Stimulated activated CD8-positive, alpha-beta memory T cell treated with anti-CD3 and anti-CD28 coated beads, Interleukin-12 subunit alpha, Interleukin-12 subunit beta, amount 100 ng/mL, for 1 hour (primary cell): Measurements from ENCODE around the gene SLC41A3.

Experiments used
- DNase-seq: peaks from one replicate; pipeline ENCODE4 v3.0.0-alpha.2; 2020; ENCODE audit warnings: low read depth

SLC41A3 gene

GRCh38 chr3:126026277-126026751 lies 57.6 kb downstream of the SLC41A3 start:
- no peak for DNase-seq

- no peak for DNase-seq
Observed at GRCh38 chr3:126025862-126026261, 58.1 kb downstream of the SLC41A3 start.

DNA sequence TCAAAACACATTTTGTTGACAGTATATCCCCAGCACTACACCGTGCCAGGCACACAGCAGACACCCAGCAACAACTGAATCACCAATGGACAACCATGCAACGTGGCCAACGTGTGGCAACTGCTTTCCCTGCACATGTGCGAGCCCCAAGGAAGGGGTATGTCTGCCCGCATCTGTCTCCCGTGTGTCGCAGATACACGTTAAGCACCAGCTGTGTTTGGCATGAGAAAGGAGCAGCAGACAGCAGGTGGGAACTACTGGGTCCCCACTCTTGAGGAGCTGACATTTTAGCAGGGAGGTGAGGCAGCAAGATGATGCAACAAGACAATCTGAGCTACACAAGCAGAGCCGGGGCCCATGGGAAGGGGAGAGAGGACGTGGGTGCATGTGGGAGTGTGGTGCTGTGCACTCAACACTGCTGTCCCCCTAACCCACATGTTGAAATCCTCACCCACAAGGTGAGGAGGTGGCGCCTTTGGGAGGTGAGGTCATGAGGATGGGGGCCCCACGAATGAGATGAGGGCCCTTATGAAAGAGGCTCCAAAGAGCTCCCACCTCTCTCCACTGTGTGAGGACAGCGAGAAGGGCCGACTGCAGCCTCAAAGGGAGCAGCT lies 58.7 kb downstream of the SLC41A3 start:
- no peak for DNase-seq

GRCh38 chr3:126024049-126024854 lies 59.7 kb downstream of the SLC41A3 start:
- DNase-seq: no peak

DNA sequence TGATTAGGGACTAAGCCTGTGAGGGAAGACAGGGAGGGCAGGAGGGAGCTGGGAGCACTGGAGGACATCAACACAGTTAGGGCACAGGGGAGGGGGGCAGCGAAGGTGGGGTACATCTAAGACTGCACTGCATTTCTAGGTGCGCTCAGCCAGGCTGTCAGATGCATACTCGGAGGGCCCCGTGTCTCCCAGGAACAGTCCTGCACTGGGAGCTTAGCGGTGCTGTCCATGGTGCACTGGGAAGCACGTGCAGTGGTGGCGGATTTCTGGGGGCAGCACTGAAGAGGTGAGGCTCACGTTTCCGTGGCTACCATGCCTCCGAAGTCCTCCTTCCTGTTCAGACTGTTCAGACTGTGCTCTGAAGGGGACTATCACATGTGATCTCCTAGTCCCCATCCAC lies 60.5 kb downstream of the SLC41A3 start:
- DNase-seq: no peak

DNA sequence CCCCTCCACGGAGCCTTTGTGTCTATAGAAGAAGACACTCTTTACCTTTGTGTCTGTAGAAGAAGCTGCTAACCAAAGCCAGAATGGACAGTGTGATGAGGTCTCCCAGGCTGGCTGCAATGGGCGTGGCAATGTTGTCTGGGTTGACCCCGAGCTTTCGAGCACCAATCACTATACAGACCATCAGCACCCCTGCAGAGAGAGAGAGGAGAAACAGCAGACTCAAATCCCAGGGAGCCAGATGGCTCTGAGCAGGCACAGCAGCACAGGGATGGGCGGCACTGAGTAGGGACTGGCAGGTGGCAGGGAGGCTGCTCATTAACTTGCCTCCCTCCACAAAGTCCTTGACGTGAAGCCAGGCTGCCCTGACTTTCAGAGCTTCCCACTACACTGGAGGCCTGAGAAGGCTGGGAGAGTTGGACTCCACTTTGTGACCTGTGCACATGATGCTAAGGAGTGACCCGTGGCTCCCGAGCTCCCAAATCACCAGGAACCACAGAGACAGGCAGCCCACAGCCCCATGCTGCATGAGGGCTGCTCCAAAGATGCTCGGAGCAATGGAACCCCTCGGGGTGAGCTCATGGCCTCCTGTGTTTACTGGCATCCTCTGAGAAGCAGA lies 61.1 kb downstream of the SLC41A3 start:
- DNase-seq: no peak

DNA sequence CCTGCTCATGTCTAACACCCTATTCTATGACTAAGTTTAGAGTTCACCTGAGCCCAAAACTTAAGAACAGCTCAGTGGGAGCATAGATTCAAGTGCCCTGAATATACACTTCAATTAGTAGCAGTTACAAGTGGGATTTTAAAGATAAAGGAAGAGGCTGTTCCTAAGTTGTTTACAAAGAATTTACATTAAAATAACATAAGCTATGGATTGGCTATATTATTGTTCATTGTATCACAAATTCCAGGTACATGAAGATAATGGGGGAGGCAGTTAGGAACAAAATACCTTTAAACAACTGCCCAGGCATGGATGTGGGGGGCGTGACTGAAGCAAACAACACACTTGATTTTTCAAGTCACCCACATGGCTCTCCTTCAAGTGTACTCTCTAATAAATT lies 62.2 kb downstream of the SLC41A3 start:
- DNase-seq: no peak

DNA sequence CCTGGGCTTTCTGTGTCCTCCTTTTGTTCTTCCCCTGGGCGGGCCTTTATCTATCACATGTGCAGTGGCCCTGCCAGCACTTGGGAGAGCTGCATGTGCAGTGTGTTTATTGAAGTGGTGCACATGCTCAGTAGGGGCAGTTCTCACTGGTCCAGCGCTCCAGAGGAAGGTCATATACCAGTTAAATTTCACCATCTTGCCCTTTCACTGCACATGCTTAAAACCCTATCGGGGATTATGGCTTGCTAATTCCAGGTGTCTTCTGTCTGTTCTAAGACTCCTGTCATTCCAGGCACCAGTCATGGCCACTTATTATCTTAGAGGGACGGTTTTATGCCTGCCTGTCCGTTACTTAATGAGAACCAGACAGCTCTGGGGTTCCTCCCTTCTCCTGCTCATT lies 62.7 kb downstream of the SLC41A3 start:
- no peak for DNase-seq

DNA sequence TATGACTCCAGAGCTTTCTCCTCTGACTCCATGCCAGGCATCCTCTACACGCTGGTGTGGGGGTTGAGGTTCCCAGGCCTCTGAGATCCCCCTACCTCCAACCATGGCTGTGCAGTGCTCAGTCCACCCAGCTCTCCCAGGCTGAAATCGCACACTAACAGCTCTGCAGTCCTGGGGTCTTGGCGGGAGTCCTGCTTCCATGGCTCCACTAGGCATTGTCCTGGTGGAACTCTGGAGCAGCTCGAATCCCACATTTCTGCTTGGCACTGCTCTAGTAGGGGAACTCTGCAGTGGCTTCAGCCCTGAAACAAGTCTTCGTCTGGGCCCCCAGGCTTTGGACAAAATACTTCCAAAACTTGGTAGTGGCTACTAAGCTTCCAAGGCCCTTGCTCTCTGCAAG lies 64.2 kb downstream of the SLC41A3 start:
- DNase-seq: no peak

DNA sequence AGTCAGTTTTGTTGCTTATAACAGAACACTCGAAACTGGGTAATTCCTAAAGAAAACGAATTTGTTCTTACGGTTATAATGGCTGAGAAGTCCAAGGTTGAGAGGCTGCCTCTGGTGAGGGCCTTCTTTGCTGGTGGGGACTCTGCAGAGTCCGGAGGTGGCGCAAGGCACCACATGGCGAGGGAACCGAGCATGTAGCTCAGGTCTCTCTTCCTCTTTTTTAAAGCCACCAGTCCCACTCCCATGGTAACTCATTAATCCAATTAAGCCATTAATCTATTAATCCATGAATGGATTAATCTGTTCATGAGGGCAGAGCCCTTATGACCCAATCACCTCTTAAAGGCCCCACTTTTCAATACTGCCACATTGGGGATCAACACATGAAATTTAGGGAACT lies 64.9 kb downstream of the SLC41A3 start:
- DNase-seq: no peak

DNA sequence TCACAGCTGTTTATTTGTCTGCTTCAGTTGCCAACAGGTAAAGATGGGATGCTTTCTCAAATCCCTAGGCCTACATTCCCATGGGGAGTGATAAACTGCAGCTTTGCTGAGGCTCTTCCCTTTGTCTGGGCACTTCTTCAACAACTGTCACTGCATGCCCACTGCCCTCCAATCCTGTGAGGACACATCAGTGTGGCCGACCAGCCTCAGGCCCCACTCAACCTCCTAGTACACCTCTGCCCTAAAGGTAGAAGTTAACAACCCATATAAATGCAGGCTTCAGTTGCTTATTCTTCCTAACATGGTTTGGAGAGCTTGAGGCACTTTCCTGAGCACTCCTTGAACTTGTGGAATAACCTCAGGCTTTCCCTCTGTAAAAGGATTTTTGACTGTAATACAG lies 65.4 kb downstream of the SLC41A3 start:
- DNase-seq: no peak

- DNase-seq: no peak
Observed at GRCh38 chr3:126017362-126017761, 66.6 kb downstream of the SLC41A3 start.

GRCh38 chr3:126016616-126017015 lies 67.3 kb downstream of the SLC41A3 start:
- DNase-seq: no peak

- no peak for DNase-seq
Observed at GRCh38 chr3:126015075-126015474, 68.8 kb downstream of the SLC41A3 start.

DNA sequence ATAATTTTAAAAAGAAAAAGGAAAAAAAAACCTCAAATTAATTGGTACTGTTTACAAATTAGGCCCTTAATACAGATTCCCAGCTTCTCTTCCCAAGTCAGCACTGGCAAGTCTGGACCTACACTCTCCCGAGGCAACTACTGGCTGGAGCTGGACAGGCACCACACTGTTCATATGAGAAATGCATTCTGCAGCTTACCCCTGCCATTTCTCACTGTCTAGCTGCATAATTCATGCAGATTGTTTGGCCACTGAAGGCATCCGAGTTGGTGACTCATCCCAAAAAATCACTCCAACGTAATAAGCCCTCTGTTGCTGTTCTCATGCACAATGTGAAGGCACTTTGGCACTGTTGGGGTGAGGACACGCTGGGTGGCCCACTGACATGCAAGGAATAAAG lies 69.7 kb downstream of the SLC41A3 start:
- no peak for DNase-seq

GRCh38 chr3:126013751-126014156 lies 70.2 kb downstream of the SLC41A3 start:
- no peak for DNase-seq

- no peak for DNase-seq
Observed at GRCh38 chr3:126009181-126009580, 74.7 kb downstream of the SLC41A3 start.

DNA sequence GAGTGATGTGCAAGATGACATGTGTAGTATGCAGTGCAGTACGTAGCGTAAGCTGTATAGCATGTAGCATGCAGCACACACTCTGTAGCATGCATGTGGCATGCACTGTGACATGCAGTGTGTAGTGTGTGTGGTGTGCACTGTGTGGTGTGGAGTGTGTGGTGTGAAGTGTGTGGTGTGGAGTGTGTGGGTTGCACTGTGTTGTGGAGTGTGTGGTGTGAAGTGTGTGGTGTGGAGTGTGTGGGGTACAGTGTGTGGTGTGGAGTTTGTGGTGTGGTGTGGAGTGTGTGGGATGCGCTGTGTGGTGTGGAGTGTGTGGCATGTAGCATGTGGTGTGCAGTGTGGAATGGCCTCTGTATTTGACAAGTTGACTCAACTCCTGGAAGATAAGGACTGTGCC lies 75.7 kb downstream of the SLC41A3 start:
- no peak for DNase-seq

DNA sequence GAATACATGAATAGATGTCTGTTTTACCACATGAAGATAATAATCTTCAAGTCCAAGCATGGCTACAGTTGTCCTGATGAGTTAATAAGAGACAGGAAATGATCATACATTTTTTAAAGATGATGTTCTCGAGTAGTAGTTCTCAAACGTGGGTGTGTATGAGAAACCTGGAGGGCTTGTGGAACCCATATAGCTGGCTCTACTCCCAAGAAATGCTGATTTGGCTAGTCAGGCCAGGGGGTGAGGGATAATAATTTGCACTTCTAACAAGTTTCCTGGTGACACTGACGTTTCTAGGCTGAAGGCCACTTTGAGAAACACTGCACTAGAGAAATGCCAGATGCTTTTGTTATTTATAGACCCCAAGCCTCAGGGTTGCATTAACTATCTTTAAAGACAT lies 78.0 kb downstream of the SLC41A3 start:
- no peak for DNase-seq

DNA sequence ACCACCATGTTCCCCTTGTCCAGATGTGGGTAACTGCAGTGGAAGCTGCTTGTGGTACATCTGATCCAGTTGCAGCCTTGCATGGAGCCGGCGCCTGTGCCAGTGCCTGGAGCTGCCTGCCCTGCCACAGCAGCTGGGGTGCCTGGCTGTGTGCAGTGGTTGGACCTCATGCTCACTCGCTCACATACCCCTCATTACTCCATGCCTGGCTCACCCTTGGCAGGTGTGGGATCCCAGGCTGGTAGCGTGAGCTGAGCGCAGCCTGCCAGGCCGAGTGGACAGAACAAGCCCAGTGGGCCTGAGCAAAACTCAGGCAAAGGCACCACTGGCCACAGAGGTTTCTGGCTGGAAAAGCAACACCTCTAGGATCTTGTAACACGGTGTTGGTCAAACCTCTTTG lies 79.2 kb downstream of the SLC41A3 start:
- no peak for DNase-seq

DNA sequence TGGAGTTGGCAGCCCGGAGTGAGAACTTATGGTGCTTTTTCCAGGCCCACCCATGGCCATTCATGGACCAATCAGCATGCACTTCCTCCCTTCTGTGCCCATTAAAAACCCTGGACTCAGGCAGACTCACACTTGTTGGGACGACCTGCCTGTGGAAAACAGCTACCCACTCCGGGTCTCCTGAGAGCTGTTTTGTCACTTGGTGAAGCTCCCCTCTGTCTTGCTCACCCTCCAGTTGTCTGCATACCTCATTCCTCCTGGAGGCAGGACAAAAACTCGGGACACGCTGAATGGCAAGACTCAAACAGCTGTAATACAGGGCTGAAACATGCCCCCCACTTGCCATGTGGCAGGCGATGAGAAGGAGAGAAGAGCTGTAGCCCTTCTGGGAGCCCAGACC lies 79.7 kb downstream of the SLC41A3 start:
- no peak for DNase-seq

DNA sequence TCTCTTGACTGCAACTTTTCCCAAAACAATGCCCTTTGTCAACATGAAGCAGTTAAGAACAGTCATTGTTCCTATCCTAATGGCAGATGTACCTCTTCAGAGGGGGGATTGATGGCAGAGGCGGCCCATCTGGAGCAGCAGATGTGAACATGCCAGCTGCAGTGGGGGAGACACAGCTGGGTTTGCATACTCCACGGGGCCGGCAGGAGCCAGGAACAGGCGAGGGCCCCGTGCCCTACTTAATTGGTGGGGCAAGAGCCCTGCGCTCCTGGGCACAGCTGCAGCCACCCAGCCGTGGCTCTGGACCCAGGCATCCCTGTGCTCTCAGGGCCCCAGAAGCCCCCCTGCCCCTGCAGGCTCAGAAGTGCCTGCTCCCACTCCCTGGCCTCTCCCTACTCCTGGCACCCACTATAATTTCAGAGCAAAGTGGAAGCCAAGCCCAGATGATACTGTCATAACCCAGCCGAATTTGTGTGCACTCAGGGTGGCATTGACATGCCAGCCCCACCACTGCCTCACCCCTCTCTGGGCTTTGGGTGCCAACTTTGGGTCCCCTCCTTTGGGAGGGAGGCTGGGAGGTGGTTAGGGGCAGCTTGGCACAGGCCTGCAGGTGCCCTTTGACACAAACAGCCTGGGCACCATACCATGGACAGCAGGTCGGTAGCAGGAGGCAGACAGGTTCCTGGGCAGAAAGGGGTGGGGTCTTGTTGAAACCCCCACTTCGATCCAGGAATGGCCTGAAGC lies 80.3 kb downstream of the SLC41A3 start:
- no peak for DNase-seq

DNA sequence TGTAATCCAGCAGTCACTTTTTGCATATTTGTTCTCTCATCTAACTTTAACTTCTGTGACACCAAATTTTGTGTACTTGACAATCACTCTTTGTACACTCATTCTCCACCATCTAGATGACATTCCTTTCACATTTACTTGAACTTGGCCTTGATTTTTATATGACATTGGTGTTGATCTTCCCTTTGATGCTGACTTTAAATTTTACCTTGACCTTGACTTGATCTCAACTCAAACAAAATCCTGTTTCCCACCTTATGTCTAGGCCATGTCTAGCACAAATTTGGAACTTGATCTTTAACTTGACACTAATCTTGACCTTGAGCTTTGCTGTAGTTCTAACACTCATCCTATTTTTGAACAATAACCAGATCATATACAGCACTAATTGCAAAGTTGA lies 81.7 kb downstream of the SLC41A3 start:
- no peak for DNase-seq
